Stimulated activated CD4-positive, alpha-beta T cell treated with anti-CD3 and anti-CD28 coated beads, TNF-alpha, amount 100 ng/mL, for 24 hours (primary cell): ENCODE measurements around the gene CYGB.
A peak's percentile ranks its signal among the peaks of the same experiment; 100 is the strongest.

ENCODE experiments used
- DNase-seq, 3 experiments: peaks; one replicate each; pipeline ENCODE4 v3.0.0-alpha.2; 2020; ENCODE audit warnings: low read depth in 3 of 3

The CYGB gene

GRCh38 chr17:76500747-76501017, 36.8 kb downstream of the CYGB start:
- DNase-seq = no peak

DNA sequence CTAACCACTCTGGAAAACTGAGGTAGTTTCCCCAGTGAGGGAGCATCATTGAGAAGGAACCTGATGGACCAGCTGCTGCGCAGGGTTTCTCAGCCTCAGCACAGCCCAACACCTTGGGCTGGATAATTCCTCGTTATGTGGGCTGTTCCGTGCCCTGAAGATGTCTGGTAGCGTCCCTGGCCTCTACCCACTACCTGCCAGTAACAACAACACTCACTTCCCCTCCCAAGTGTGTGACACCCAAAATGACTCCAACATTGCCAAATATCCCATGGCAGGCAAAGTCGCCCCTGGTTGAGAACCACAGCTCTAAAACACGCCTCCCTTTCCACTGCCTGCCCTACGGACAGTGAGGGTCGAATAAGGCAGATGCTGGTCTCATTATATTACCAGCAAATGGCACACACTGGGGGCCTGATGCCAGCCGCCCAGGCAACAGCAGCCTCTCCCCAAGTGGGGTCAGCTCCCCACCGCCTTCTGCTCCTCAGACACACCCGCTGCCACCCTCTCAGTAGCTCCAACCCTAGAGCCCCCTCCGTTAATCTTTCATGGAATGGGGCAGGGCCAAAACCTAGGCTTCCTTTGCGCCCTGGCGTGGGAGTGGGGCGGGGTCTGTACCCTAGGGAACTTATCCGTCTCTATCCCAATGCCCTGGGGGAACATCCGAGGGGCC, 37.3 kb downstream of the CYGB start:
- DNase-seq = no peak

GRCh38 chr17:76499267-76499667, 38.2 kb downstream of the CYGB start:
- no peak for DNase-seq

- no peak for DNase-seq
Observed at GRCh38 chr17:76498876-76499251, 38.6 kb downstream of the CYGB start.

GRCh38 chr17:76497979-76498875, 39.3 kb downstream of the CYGB start:
- no peak for DNase-seq

GRCh38 chr17:76497699-76497978, 39.9 kb downstream of the CYGB start:
- no peak for DNase-seq

- DNase-seq = no peak
Observed at GRCh38 chr17:76496464-76496863, 41.0 kb downstream of the CYGB start.

GRCh38 chr17:76495663-76496400, 41.7 kb downstream of the CYGB start:
- no peak for DNase-seq

DNA sequence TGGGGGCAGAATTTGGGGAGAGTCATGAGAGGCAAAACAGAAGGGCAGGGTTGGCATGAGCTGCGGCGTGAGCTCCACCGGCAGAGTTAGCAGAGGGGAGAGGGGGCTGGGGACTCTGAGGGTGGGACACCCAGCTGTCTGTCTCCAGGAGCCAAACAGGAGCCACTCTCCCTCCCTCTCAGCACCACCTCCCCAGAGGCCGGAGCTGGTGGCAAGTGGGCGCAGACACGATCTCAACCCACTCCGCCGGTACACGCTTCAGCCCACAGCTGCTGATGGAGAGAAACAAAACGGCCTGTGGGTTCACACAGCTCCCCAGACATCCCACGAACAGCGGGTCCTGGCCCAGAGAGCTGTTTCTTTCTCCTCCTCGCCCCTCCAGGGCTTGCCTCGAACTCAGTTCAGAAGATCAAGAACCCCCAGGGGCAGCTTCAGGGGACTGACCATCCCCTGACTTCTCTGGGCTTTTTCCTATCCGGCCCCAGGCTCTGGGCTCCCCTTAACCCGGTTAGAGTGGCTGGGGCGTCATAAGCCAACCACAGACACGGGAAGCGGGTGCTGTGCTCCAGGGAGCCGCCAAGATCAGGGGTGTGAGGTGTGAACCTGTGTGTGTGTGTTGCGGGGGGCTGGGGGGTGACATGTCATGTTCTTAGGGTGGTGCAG, 43.9 kb downstream of the CYGB start:
- DNase-seq = no peak

- DNase-seq = peak in 1 of 3 experiments; percentile 44
Observed at GRCh38 chr17:76492989-76493501, 44.5 kb downstream of the CYGB start.

GRCh38 chr17:76492123-76492988, 45.2 kb downstream of the CYGB start:
- DNase-seq = no peak

DNA sequence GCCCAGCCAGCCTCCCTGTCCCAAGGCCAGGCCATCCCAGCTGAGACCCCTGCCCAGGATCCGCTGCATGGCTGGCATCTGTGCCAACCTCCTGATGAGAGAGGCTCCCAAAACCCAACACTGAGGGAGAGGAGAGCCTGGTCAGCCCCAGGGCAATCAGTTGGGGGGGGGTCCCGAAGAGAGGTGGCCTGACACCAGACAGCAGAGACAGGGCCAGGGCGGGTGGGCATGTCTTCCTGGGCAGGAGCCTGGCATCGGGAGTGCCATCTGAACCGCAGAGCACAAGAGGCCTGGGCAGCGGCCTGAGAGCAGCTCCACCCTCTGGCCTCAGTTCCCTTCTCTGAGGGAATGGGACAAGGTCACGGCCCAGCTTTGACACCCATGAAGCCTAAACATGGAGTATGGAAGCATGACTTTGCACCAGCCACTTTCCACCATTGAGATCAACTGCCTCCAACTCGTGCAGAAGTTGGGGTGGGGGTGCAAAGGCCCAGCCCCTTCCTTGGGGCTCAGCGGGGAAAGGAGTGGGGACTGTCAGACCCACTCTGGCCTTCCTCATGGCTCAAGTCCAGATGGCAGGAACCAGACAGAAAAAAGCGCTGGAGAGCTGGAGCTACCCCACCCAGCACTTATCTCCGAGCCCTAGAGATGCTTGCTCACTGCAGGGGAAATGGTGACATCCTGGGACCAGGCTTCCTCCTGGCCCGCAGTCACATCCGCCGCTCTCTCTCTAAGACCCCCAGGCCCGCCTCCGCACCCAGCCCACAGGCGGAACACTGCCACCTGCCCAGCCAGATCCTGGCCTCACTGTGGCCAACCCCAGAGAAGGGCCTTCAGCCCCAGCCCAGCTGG, 46.0 kb downstream of the CYGB start:
- DNase-seq = no peak

- no peak for DNase-seq
Observed at GRCh38 chr17:76490112-76490710, 47.3 kb downstream of the CYGB start.

DNA sequence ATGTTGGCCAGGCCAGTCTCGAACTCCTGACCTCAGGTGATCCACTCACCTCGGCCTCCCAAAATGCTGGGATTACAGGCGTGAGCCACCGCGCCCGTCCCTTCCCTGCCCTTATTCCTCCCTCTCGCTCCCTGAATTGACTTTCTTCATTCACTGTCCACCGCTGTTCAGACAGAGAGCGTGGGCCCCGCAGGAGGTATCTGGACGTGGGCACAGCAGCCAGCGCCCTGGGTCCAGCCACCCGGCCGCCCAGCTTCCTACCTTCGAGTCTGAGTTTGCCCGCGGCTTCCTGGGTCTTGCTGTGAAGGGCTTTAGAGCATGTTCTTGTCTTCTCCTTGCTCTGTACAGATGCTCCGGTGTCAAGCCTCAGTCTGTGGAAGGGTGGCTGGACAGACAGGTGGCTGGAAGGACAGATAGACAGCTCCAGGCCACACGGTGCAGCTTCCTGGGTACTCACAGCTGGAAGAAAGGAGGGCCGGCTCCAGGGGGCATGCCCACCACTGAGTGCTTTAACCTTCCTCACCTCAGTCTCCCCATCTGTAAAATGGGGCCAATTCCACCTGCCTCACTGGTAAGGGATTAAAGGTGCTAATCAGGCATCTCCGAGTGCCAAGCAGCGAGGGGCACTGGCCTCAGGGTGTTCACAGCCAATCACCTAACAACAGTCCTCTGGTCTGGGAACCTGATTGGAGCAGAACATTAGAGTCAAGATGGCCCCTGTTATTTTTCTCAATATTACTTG, 49.9 kb downstream of the CYGB start:
- no peak for DNase-seq

DNA sequence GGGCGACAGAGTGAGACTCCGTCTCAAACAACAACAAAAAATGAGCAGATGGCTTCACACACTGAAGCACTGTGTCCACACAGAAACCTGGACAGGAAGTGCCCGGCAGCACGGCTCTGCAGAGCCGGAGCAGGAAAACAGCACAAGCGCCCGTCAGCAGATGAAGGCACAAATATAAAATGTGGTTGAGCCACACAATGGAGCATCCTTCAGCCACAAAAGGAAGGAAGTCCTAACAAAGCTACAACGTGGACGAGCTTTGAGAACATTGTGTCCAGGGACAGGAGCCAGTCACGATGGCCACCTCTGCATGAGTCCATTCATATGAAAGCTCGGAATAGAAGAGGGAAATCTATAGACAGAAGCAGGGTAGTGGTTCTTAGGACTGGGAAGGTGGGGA, 51.9 kb downstream of the CYGB start:
- no peak for DNase-seq

GRCh38 chr17:76484228-76484725, 53.2 kb downstream of the CYGB start:
- no peak for DNase-seq

DNA sequence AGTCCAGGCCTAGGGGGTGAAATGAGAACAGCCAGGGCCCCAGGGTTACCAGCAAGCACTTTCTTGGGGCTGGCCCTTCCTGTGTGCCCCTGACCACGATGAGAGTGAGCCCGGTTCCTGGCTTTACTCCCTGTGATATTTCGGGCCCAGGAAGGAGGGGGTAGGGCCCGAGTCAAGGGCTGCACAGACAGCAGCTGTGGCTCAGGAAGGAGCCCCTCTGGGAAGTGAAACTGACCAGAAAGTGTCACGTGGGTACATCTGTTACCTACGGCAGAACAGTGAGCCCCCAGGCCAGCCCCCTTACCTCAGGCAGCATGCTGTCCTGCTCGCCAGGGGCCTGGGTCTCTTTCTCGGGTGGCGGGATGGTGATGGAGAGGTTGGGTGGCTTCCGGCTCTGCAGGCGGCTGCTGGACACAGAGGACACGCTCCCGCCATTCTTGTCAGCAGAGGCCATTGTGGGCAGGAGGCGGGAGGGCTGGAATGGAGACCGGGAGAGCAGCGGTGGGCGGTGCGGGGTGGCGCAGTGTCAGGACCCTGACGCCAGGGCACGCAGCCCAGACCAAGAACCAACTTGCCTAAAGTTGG, 56.3 kb downstream of the CYGB start:
- DNase-seq = no peak

- no peak for DNase-seq
Observed at GRCh38 chr17:76480632-76481031, 56.9 kb downstream of the CYGB start.
